D721Med (cell line): ENCODE measurements around the gene SLCO2A1.

Source experiments
- DNase-seq: peaks from one replicate; pipeline ENCODE4 v3.0.0; 2011; ENCODE audit warnings: low spot score; ENCODE audit not compliant: insufficient read length
- FAIRE-seq: peaks from 2 replicates; lab custom pipeline; 2011; peaks lifted over from hg19 to GRCh38; lab: Jason Lieb, UNC
- TF ChIP-seq, protein P1 (sequence below): IDR thresholded peaks from 2 replicates; pipeline ENCODE4 v1.5.1; 2012; ENCODE audit warnings: mild to moderate bottlenecking, control low read depth; ENCODE audit not compliant: insufficient read depth; ENCODE audit errors: missing control alignments

Gene SLCO2A1

DNA sequence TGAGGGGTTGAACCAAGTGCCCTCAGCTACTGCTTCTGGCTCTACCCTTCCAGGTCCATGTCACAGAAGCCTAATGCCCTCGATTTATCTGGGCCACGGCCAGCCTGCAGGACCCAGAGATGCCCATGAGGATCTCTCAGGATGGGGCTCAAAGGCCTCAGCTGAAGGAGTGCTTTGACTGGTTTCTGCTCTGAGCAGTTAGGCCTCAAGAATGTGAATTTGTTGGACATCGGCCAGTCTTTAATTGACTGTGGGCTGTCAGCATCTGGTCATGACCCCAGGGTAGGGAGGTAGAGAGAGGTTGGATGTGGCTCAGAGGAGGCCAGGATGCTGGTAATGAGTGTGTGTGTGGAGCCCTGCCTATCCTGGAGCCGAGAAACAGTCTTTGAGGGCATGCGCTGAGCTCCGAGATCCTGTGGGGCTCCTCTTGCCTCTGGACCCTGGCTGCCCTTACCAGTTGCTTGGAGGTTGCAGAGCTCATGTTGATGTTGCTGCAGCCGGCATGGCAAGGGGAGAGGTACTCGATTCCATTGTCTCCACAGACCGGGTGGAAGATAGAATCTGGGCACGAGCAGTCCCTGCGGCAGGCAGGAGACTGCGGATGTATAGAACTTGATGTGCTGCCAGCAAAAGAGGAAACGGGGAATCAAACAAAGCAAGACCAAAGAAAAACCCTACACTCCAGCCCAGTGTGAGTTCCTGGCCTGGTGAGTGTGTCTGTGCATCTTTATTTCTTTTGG lies 84.9 kb downstream of the SLCO2A1 start:
- FAIRE-seq (no peak), DNase-seq (no peak)
- TF ChIP-seq, protein P1, sequence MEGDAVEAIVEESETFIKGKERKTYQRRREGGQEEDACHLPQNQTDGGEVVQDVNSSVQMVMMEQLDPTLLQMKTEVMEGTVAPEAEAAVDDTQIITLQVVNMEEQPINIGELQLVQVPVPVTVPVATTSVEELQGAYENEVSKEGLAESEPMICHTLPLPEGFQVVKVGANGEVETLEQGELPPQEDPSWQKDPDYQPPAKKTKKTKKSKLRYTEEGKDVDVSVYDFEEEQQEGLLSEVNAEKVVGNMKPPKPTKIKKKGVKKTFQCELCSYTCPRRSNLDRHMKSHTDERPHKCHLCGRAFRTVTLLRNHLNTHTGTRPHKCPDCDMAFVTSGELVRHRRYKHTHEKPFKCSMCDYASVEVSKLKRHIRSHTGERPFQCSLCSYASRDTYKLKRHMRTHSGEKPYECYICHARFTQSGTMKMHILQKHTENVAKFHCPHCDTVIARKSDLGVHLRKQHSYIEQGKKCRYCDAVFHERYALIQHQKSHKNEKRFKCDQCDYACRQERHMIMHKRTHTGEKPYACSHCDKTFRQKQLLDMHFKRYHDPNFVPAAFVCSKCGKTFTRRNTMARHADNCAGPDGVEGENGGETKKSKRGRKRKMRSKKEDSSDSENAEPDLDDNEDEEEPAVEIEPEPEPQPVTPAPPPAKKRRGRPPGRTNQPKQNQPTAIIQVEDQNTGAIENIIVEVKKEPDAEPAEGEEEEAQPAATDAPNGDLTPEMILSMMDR, result no peak

DNA sequence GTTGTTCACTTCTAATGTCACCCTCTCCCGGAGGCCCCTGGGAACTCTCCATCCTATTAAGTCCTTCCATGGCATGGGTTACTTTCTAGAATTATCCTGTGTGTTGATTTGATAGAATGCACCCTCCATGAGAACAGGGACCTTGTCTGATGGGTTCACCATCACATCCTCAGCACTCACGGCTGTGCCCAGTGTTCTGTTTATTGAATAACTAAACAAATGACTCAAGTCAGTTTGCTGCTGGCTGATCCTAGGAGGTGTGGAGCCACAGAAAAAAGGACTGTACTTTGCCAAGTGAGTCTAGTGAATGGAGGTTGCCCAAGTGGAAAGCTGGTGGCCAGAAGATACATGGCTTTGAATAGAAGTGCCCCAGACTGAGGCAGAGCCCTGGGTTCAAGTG lies 85.5 kb downstream of the SLCO2A1 start:
- FAIRE-seq, result no peak
- TF ChIP-seq, protein P1, result no peak
- no peak for DNase-seq

DNA sequence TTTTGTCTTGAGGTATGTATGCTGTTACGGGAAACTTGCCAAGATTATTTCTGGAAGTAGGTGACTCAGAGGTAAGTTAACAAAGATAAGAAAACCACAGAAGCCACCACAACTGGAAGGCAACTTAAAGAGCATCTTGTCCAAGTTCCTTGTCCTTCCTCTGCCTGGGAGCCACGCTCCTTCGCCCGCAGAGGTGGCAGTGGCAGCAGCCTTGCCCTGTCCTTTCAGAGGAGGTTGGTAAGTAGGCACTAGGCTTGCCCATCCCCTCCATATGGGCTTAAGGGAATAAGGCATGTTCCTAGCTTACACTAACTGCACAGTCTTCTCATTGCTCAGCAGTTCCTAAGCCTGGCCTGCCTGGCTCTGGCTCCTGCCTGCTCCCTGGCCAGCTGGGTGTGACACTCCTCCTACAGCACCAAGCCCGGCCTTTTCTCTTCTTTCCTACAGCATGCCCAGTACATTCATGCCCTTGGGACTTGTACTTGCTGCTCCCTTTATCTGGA lies 86.0 kb downstream of the SLCO2A1 start:
- TF ChIP-seq, protein P1, result no peak

DNA sequence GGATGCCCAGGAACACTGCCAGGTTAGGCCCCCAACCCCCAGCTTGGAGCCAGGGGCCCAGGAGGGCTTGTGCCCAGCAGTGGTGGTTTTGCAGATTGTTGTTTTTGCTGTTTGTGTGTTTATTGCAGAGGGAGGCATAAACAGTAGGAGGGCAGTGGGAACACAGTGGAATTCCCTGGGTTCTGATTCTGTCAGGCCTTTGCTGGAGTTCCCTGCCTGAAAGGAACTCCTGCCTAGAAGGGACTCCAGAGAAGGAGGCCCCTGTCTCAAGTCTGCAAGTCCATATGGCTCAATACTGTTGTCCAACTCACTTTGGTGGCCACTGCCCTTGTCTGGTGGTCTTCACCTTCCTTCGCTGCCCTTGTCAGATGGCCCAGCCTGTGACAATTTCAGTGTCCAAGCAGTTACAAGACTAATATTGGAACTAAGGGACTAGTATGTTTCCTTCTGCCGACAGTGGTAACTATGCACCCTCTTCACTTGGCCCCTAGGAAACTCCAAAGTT lies 86.6 kb downstream of the SLCO2A1 start:
- TF ChIP-seq, protein P1, result no peak
- FAIRE-seq, result no peak
- no peak for DNase-seq

More for the DNA sequence above, 86.0 kb downstream of the SLCO2A1 start:
- DNase-seq (no peak), FAIRE-seq (no peak)

DNA sequence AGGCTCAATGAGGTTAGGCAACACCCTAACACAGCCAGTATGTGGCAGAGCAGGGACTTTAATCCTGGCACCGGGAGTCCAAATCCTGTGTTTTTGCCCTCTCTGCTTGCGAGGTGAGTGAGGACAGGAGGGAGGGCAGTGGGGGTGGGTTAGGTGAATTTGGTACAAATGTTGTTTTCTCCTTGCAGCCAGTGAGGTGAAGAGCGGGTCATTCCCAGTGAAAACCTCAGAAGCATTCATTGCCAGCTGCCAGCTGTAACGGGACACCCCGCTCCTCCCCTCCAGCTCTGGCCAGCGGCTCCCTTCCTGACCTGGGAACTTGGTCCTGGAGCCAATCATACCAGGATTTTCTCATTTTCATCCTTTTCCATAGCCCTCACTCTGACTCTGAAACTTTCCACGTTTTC lies 88.3 kb downstream of the SLCO2A1 start:
- TF ChIP-seq, protein P1, result no peak
- no peak for FAIRE-seq
- DNase-seq, result no peak

DNA sequence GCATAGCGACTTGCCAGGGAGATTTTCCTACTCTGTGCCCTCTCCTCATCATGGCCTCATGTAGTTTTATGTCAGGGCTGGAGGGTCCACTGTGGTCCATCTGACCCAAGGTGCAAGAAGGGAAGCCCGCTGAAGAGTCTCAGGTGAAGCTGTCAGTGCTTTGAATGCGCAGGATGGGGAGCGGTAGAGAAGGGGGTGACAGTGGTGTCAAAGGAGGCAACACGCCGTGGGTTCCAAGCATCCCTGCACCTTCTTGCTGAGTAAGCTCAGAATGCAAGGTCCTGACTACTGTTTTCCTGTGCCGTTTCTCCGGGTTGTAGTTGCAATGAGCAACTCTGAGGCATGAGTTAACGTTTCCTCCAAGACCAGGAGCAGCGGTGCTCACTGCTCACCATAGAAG lies 89.2 kb downstream of the SLCO2A1 start:
- FAIRE-seq (no peak), DNase-seq (no peak)
- TF ChIP-seq, protein P1, result no peak

DNA sequence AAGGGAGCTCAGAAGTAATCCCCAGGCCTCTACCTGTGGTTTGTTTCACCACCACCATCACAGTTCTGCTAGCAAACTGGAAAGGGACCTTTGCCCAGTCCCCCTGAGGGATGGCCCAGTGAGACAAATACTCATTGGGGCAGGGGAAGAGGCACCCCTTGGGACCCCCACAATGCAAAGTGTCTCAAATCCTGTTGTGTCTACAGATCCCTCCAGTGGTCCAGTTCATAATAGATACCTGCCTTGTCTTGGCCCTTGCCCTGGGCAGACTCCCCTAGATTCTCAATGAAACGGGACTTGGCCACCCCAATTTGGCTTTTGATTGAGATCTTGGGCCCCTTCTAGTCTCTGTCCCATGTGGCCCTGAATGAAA lies 90.3 kb downstream of the SLCO2A1 start:
- no peak for FAIRE-seq

More for the DNA sequence above, 90.3 kb downstream of the SLCO2A1 start:
- TF ChIP-seq, protein P1, result no peak
- no peak for DNase-seq
